ENCODE measurements around the gene PTPRT. TPM values are rescaled to one million over a fixed set of nuclear protein-coding genes. Genes with fewer than 3 reads are reported as not detected.

The PTPRT gene
- total RNA-seq: under 0.01 TPM in 1 of 2 replicates, not detected in the other

DNA sequence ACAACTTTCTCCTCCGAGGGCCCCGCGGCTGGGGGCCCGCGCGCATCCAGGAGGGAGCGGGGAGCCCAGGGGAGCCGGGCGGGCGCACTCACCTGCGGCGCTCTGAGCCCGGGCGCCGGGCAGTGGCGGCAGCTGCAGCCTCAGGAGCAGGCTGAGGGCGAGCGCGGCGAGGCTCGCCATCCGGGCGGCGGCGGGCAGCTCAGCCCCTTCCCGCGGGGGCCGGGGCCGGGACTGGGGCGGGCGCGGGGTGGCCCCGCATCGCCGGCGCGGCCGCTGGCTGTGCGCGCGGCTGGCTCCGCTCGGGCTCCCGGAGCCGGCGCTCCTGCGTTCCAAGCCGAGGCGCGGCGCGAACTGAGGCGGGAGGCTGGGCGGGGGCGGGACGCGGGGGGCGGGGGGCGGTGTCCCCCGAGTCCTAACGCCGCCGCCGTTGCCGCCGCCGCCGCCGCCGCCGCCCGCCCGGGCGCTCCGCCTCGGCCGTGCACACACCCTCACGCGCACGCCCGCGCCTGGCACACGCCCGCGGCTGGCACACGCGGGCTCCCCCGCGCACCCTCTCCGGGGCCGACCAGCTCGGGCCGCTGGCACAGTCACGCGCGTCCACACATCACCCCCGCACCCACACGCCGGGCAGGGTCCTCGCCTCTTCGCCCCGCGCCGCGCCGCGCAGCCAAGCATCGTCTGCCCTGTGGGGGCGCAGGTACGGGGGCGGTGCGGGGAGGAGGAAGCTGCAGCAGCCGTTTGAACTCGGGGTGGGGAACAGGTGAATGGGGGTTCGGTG is at the start of gene PTPRT:
Gene PTPRT, minus strand, starts transcription at position 353 of the 778 bp plus-strand sequence. Its CDS starts 173 bp downstream, at position 180.

